ENCODE data around the gene GRK3.
A peak's percentile ranks its signal among the peaks of the same experiment; 100 is the strongest.
"Not testable (repeated sequence)": the region's sequence is repeated elsewhere in the genome, so short reads cannot be mapped to it uniquely, and the experiment has no call there.

The GRK3 gene

GRCh38 chr22:25563761-25564319, 635 bp upstream of the GRK3 start:
- DNase-seq (ENCODE audit: low spot score), result peak; percentile 34
- in situ Hi-C loops (cut with MboI; ENCODE audit: low pct_unique_long_range_greater_than_20kb, low sequenced_read_pairs, unreplicated experiment), result no loop called here
- no peak for TF ChIP-seq CTCF (IDR thresholded peaks at IDR 0.05; ENCODE audit: extremely low read depth, insufficient read depth, missing control alignments)

- no peak for TF ChIP-seq CTCF (IDR thresholded peaks at IDR 0.05; ENCODE audit: extremely low read depth, insufficient read depth, missing control alignments)
- no peak for DNase-seq (ENCODE audit: low spot score)
- in situ Hi-C loops (cut with MboI; ENCODE audit: low pct_unique_long_range_greater_than_20kb, low sequenced_read_pairs, unreplicated experiment), result no loop called here
These were observed 653 bp downstream of the GRK3 start for GRCh38 chr22:25564979-25565677.

- DNase-seq (ENCODE audit: low spot score), result no peak
- no peak for TF ChIP-seq CTCF (IDR thresholded peaks at IDR 0.05; ENCODE audit: extremely low read depth, insufficient read depth, missing control alignments)
- in situ Hi-C loops (cut with MboI; ENCODE audit: low pct_unique_long_range_greater_than_20kb, low sequenced_read_pairs, unreplicated experiment), result no loop called here
These were observed 1.9 kb downstream of the GRK3 start for GRCh38 chr22:25566186-25566897.

GRCh38 chr22:25566898-25567235, 2.4 kb downstream of the GRK3 start:
- in situ Hi-C loops (cut with MboI; ENCODE audit: low pct_unique_long_range_greater_than_20kb, low sequenced_read_pairs, unreplicated experiment), result no loop called here
- peak; percentile 37 for DNase-seq (ENCODE audit: low spot score)
- TF ChIP-seq CTCF (IDR thresholded peaks at IDR 0.05; ENCODE audit: extremely low read depth, insufficient read depth, missing control alignments), result no peak

- DNase-seq (ENCODE audit: low spot score), result peak; percentile 50
- in situ Hi-C loops (cut with MboI; ENCODE audit: low pct_unique_long_range_greater_than_20kb, low sequenced_read_pairs, unreplicated experiment), result no loop called here
- peak; percentile 35 for TF ChIP-seq CTCF (IDR thresholded peaks at IDR 0.05; ENCODE audit: extremely low read depth, insufficient read depth, missing control alignments)
These were observed 2.8 kb downstream of the GRK3 start for GRCh38 chr22:25567251-25567675.

GRCh38 chr22:25568066-25568465, 3.6 kb downstream of the GRK3 start:
- DNase-seq (ENCODE audit: low spot score); in situ Hi-C loops (cut with MboI; ENCODE audit: low pct_unique_long_range_greater_than_20kb, low sequenced_read_pairs, unreplicated experiment): not testable (repeated sequence)

- no peak for DNase-seq (ENCODE audit: low spot score)
- in situ Hi-C loops (cut with MboI; ENCODE audit: low pct_unique_long_range_greater_than_20kb, low sequenced_read_pairs, unreplicated experiment), result no loop called here
- TF ChIP-seq CTCF (IDR thresholded peaks at IDR 0.05; ENCODE audit: extremely low read depth, insufficient read depth, missing control alignments), result no peak
These were observed 4.9 kb downstream of the GRK3 start for GRCh38 chr22:25569361-25569760.

Measured in GM13977 (cell line).